A549 (cell line): ENCODE data around the gene CNIH3. TPM values are rescaled to one million over a fixed set of nuclear protein-coding genes. Genes with fewer than 3 reads are reported as not detected.

Experiments used
- ATAC-seq, 2 experiments: fragments of 200-7000 bp in 1 of 2; fragments of >200 bp in 1 of 2; cut with Nextera tagmentation in 1 of 2; cut with Tn5 transposase in 1 of 2; 3 replicates each; pipeline versions ENCODE4 v1.8.0 to v1.9.1; 2018 to 2020; ENCODE audit warnings: mild to moderate bottlenecking in 1 of 2, moderate library complexity in 1 of 2
- CTCF ChIA-PET: fragments of 300-600 bp; sonication (Branson Sonifier 250); formaldehyde crosslinking; extraction: SDS; loops from one replicate; lab custom pipeline; 2021; ENCODE audit warnings: antibody characterized with exemption, inconsistent platforms; lab: Yijun Ruan, JAX
- POLR2A ChIA-PET: fragments of 350-600 bp; formaldehyde crosslinking; extraction: SDS; loops from one replicate; lab custom pipeline; 2021; ENCODE audit warnings: antibody characterized with exemption, inconsistent platforms; lab: Yijun Ruan, JAX
- DNase-seq, 2 experiments: peaks; one replicate each; pipeline versions ENCODE4 v3.0.0 to v3.0.0-alpha.2; 2011 to 2016; ENCODE audit warnings: low read depth in 1 of 2, low spot score in 1 of 2
- FAIRE-seq: peaks from 2 replicates; lab custom pipeline; 2011; peaks lifted over from hg19 to GRCh38; lab: Jason Lieb, UNC
- H3K27ac ChIP-seq, 2 experiments: fragments of >200 bp; sonication (Bioruptor Twin); formaldehyde crosslinking; 3 replicates each; pipeline ENCODE4 v1.5.1; 2016 to 2017
- H3K4me1 ChIP-seq: fragments of >200 bp; sonication (Bioruptor Twin); formaldehyde crosslinking; 3 replicates; pipeline ENCODE4 v1.6.1; 2016
- H3K4me2 ChIP-seq: fragments of >200 bp; sonication (Bioruptor Twin); formaldehyde crosslinking; 3 replicates; pipeline ENCODE4 v1.6.1; 2016
- H3K4me3 ChIP-seq: fragments of >200 bp; sonication (Bioruptor Twin); formaldehyde crosslinking; 3 replicates; pipeline ENCODE4 v1.5.1; 2016
- H3K9me3 ChIP-seq: fragments of >200 bp; sonication (Bioruptor Twin); formaldehyde crosslinking; 3 replicates; pipeline ENCODE4 v1.6.1; 2016
- BCL3 ChIP-seq: fragments of >200 bp; sonication (Bioruptor Twin); formaldehyde crosslinking; IDR thresholded peaks from 3 replicates; pipeline ENCODE4 v1.6.1; 2016
- CBX8 ChIP-seq: fragments of 200-600 bp; sonication (generic); IDR thresholded peaks from 2 replicates; pipeline ENCODE4 v1.6.1; 2016
- CEBPB ChIP-seq, 2 experiments: fragments of >200 bp in 1 of 2; sonication (Bioruptor Twin) in 1 of 2; formaldehyde crosslinking in 1 of 2; IDR thresholded peaks; 2 replicates each; pipeline ENCODE4 v1.6.1; 2012 to 2016
- EHMT2 ChIP-seq: fragments of 200-600 bp; sonication (generic); IDR thresholded peaks from 2 replicates; pipeline ENCODE4 v1.6.1; 2016; ENCODE audit warnings: antibody characterized with exemption, low read depth, mild to moderate bottlenecking, moderate library complexity
- EP300 ChIP-seq, 2 experiments: fragments of >200 bp; sonication (Bioruptor Twin); formaldehyde crosslinking; IDR thresholded peaks; 2 replicates in 1 of 2; 3 replicates in 1 of 2; pipeline ENCODE4 v1.6.1; 2016 to 2017
- ESRRA ChIP-seq: fragments of 150-350 bp; IDR thresholded peaks from 2 replicates; pipeline ENCODE4 v1.6.1; 2014; ENCODE audit warnings: mild to moderate bottlenecking, low read length, borderline replicate concordance
- FOSB ChIP-seq: fragments of 250-450 bp; sonication (Bioruptor Pico); IDR thresholded peaks from 2 replicates; pipeline ENCODE4 v1.5.0; 2020; ENCODE audit warnings: mild to moderate bottlenecking, moderate library complexity
- FOXS1 ChIP-seq: fragments of 250-450 bp; sonication (Bioruptor Pico); IDR thresholded peaks from 2 replicates; pipeline ENCODE4 v1.5.0; 2020; ENCODE audit warnings: mild to moderate bottlenecking, moderate library complexity
- HOXA7 ChIP-seq: fragments of 250-450 bp; sonication (Bioruptor Pico); IDR thresholded peaks from 2 replicates; pipeline ENCODE4 v1.5.0; 2020; ENCODE audit warnings: mild to moderate bottlenecking, moderate library complexity
- HOXB13 ChIP-seq: fragments of 250-450 bp; sonication (Bioruptor Pico); IDR thresholded peaks from 2 replicates; pipeline ENCODE4 v1.5.0; 2020; ENCODE audit warnings: low read depth, mild to moderate bottlenecking, moderate library complexity
- JUN ChIP-seq, 2 experiments: fragments of >200 bp; sonication (Bioruptor Twin); formaldehyde crosslinking; IDR thresholded peaks; 2 replicates in 1 of 2; 3 replicates in 1 of 2; pipeline ENCODE4 v1.6.1; 2016 to 2017
- JUNB ChIP-seq: fragments of >200 bp; sonication (Bioruptor Twin); formaldehyde crosslinking; IDR thresholded peaks from 2 replicates; pipeline ENCODE4 v1.6.1; 2016
- MYC ChIP-seq: IDR thresholded peaks from 2 replicates; pipeline ENCODE4 v1.6.1; 2012; ENCODE audit warnings: mild to moderate bottlenecking, inconsistent platforms, low read length, improper control_type of control experiment, borderline replicate concordance
- NFE2L2 ChIP-seq: fragments of 150-350 bp; conservative IDR thresholded peaks from 2 replicates; pipeline ENCODE4 v1.6.1; 2014; ENCODE audit warnings: low read length
- POLR2AphosphoS2 ChIP-seq: conservative IDR thresholded peaks from 2 replicates; pipeline ENCODE4 v1.6.1; 2012; ENCODE audit warnings: low read length, improper control_type of control experiment, inconsistent platforms
- RARB ChIP-seq: fragments of 250-450 bp; sonication (Bioruptor Pico); IDR thresholded peaks from 2 replicates; pipeline ENCODE4 v1.8.0; 2021; ENCODE audit warnings: mild to moderate bottlenecking, moderate library complexity
- RCOR1 ChIP-seq: fragments of 150-350 bp; IDR thresholded peaks from 2 replicates; pipeline ENCODE4 v1.6.1; 2014; ENCODE audit warnings: antibody characterized with exemption, low read length, low read depth
- RNF2 ChIP-seq: fragments of 200-600 bp; sonication (generic); IDR thresholded peaks from 2 replicates; pipeline ENCODE4 v1.6.1; 2016; ENCODE audit warnings: low read depth, mild to moderate bottlenecking, antibody characterized with exemption, moderate library complexity, borderline replicate concordance
- SREBF2 ChIP-seq: fragments of 450-650 bp; IDR thresholded peaks from 2 replicates; pipeline ENCODE4 v1.6.1; 2014; ENCODE audit warnings: mild to moderate bottlenecking, moderate library complexity
- ZFP36 ChIP-seq: fragments of 450-650 bp; IDR thresholded peaks from 2 replicates; pipeline ENCODE4 v1.6.1; 2014; ENCODE audit warnings: borderline replicate concordance; ENCODE audit not compliant: partially characterized antibody
- WGBS: methylation state at CpG from one replicate; pipeline ENCODE4 v1.1.6; 2017; ENCODE audit errors: missing lambda C conversion rate; 5-methylcytosine and 5-hydroxymethylcytosine counted together
- polyA plus RNA-seq, 4 experiments: library from polyadenylated mRNA; depleted of rRNA in 3 of 4; stranded (reverse); fragments of >200 nt; fragmentation: RNase III in 1 of 4; extraction: RNeasy Plus Mini Kit Qiagen cat#74134 plus additional on column Dnase treatment in 1 of 4; gene quantifications; 2 replicates in 3 of 4; 3 replicates in 1 of 4; pipeline ENCODE4 v1.2.3, GENCODE V29; 2011 to 2017
- TF ChIP-seq, protein P1 (sequence below): fragments of >200 bp; sonication (Bioruptor Twin); formaldehyde crosslinking; IDR thresholded peaks from 2 replicates; pipeline ENCODE4 v1.6.1; 2016
- TF ChIP-seq, protein P2 (sequence below): fragments of 150-350 bp; IDR thresholded peaks from 2 replicates; pipeline ENCODE4 v1.6.1; 2014; ENCODE audit warnings: low read depth, mild to moderate bottlenecking, low read length
- TF ChIP-seq, protein P3 (sequence below): IDR thresholded peaks from 2 replicates; pipeline ENCODE4 v1.6.1; 2012; ENCODE audit warnings: low read depth, borderline replicate concordance
- TF ChIP-seq, protein P4 (sequence below): IDR thresholded peaks from 2 replicates; pipeline ENCODE4 v1.6.1; 2012

CNIH3 gene
- polyA plus RNA-seq, 2 of the 4 experiments (the other 2 are of a cell fraction) = 0.61 to 0.85 TPM

- ATAC-seq (no peak), DNase-seq (no peak), FAIRE-seq (no peak)
- ChIA-PET POLR2A (no interaction called here), CTCF (interaction anchor here (0.6 to 1.6 kb wide), 2 partner anchors 112 to 634 kb away, joined by 3 to 6 read pairs; no protein-coding TSS in a partner anchor)
- H3K4me2 ChIP-seq = no peak overlapping the region
- no peak overlapping the region for H3K4me3 ChIP-seq
- no peaks in the 10 kb centered on the region for H3K9me3 ChIP-seq
- no peak overlapping the region for H3K27ac ChIP-seq
- TF ChIP-seq HOXA7 = no peak
- no peak for TF ChIP-seq RARB (CRISPR knock-in tag)
- WGBS = 86% methylated on average over 1 of the region's 1 CpG
- no peaks in the 10 kb centered on the region; the same call in 2 of the 3 replicates for H3K4me1 ChIP-seq
These were observed 9.9 kb downstream of the CNIH3 start for GRCh38 chr1:224626042-224626441.

- DNase-seq = no peak
- POLR2A ChIA-PET = no interaction called here
- FAIRE-seq = no peak
- Histone ChIP-seq H3K4me1 (no peaks in the 10 kb centered on the region), H3K4me3 (no peak overlapping the region), H3K4me2 (no peak overlapping the region), H3K9me3 (no peaks in the 10 kb centered on the region), H3K27ac (no peak overlapping the region)
- no peak for ATAC-seq
- TF ChIP-seq BCL3 (no peak), POLR2AphosphoS2 (no peak), CEBPB (IDR thresholded peaks at IDR 0.05) (no peak), JUN (IDR thresholded peaks at IDR 0.05) (no peak), ESRRA (no peak), RNF2 (no peak), CBX8 (no peak), ZFP36 (no peak), FOSB (CRISPR knock-in tag) (no peak), FOXS1 (CRISPR knock-in tag) (no peak), JUNB (no peak), NFE2L2 (no peak), EHMT2 (no peak), SREBF2 (no peak), HOXB13 (CRISPR knock-in tag) (no peak), EP300 (IDR thresholded peaks at IDR 0.05) (no peak)
- TF ChIP-seq, protein P1, sequence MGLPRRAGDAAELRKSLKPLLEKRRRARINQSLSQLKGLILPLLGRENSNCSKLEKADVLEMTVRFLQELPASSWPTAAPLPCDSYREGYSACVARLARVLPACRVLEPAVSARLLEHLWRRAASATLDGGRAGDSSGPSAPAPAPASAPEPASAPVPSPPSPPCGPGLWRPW = no peak
- TF ChIP-seq, protein P2, sequence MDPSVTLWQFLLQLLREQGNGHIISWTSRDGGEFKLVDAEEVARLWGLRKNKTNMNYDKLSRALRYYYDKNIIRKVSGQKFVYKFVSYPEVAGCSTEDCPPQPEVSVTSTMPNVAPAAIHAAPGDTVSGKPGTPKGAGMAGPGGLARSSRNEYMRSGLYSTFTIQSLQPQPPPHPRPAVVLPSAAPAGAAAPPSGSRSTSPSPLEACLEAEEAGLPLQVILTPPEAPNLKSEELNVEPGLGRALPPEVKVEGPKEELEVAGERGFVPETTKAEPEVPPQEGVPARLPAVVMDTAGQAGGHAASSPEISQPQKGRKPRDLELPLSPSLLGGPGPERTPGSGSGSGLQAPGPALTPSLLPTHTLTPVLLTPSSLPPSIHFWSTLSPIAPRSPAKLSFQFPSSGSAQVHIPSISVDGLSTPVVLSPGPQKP = no peak
- TF ChIP-seq, protein P3, sequence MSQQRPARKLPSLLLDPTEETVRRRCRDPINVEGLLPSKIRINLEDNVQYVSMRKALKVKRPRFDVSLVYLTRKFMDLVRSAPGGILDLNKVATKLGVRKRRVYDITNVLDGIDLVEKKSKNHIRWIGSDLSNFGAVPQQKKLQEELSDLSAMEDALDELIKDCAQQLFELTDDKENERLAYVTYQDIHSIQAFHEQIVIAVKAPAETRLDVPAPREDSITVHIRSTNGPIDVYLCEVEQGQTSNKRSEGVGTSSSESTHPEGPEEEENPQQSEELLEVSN = no peak
- WGBS = 67% methylated on average over 4 of the region's 4 CpGs
- CTCF ChIA-PET = interaction anchor here (3.2 kb wide), 1 partner anchor 14 kb away, joined by 13 read pairs; no protein-coding TSS in a partner anchor
These were observed 13.8 kb downstream of the CNIH3 start for GRCh38 chr1:224629965-224630364.

DNA sequence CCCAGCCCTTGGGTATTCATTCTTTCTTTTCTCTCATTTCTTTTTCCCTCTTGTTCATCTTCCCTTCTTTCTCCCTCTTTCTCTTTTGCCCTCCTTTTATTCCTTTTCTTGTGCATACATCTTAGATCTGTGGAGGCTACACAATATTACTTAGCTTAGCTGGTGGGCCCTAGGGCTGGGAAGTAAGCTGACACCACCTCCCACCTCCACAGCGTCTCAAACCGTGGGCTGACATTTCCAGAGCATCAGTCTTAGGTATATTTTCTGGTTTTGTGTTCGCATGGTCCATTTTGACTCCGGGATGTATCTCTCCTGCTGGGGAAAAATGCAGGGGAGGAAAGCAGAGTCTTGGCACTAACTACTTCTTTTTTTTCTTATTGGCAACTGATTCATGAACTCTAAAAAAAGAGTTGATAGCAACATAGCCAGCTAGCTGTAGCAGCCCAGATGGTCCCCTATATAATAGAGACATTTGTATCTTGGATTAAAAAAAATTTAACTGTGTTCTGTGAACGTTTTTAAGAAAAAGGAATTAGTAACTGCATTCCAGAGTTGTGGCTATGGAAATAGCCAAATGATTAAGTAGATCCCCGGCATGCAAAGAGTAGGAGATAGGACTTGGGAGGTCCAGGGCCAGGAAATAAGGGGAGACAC is 15.5 kb downstream of the CNIH3 start:
- 20% methylated on average over 6 of the region's 6 CpGs for WGBS
- Histone ChIP-seq H3K4me2 (no peak overlapping the region), H3K4me3 (no peak overlapping the region), H3K9me3 (no peaks in the 10 kb centered on the region), H3K4me1 (no peaks in the 10 kb centered on the region), H3K27ac (no peak overlapping the region)
- ATAC-seq (no peak), DNase-seq (no peak), FAIRE-seq (no peak)
- POLR2A ChIA-PET = no interaction called here
- TF ChIP-seq ESRRA = no peak
- no peak for TF ChIP-seq RCOR1
- TF ChIP-seq HOXA7 = no peak
- TF ChIP-seq, protein P4, sequence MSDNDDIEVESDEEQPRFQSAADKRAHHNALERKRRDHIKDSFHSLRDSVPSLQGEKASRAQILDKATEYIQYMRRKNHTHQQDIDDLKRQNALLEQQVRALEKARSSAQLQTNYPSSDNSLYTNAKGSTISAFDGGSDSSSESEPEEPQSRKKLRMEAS = no peak
- TF ChIP-seq POLR2AphosphoS2 = no peak
- TF ChIP-seq MYC = no peak
- CTCF ChIA-PET = interaction anchor here (1.1 to 3.2 kb wide), 5 partner anchors 9 to 263 kb away, joined by 3 to 13 read pairs (median 6); no protein-coding TSS in a partner anchor
